K562 (cell line): ENCODE measurements around the gene RBFOX1. TPM values are rescaled to one million over a fixed set of nuclear protein-coding genes. Genes with fewer than 3 reads are reported as not detected.

ENCODE experiments used
- ATAC-seq: fragments of 200-7000 bp; cut with Tn5 transposase; 3 replicates; pipeline ENCODE4 v1.9.1; 2020; ENCODE audit warnings: moderate library complexity
- BruUV-seq: library from RNA; stranded (reverse); fragments of 400-500 nt; replicated peaks from 2 replicates; lab custom pipeline; 2021; lab: Mats Ljungman, UMichigan
- CTCF ChIA-PET: fragments of 300-600 bp; formaldehyde crosslinking; extraction: SDS; loops from one replicate; lab custom pipeline; 2021; ENCODE audit warnings: low intra/inter-chr PET ratio; lab: Yijun Ruan, JAX
- POLR2A ChIA-PET: fragments of 300-600, 350-650 bp; sonication (Branson Sonifier 250); formaldehyde crosslinking; extraction: SDS; loops from one replicate; lab custom pipeline; 2021; ENCODE audit warnings: antibody characterized with exemption, inconsistent platforms; lab: Yijun Ruan, JAX
- DNase-seq, 4 experiments: peaks; one replicate each; pipeline versions ENCODE4 v3.0.0 to v3.0.0-alpha.2; 2011 to 2018; ENCODE audit warnings: low spot score in 3 of 4, mixed read lengths in 3 of 4; ENCODE audit errors: extremely low read depth in 1 of 4
- FAIRE-seq: peaks from 2 replicates; lab custom pipeline; 2011; peaks lifted over from hg19 to GRCh38; lab: Jason Lieb, UNC
- H2AFZ ChIP-seq: 2 replicates; pipeline ENCODE4 v1.6.0; 2011; ENCODE audit warnings: low read depth, low read length, control low read depth, inconsistent platforms
- H3K27ac ChIP-seq: fragments of 200-600 bp; 3 replicates; pipeline ENCODE4 v1.8.0; 2011; ENCODE audit warnings: low read depth, mild to moderate bottlenecking, control low read depth, inconsistent platforms, low read length, moderate library complexity, mixed read lengths; ENCODE audit errors: extremely low read depth
- H3K27me3 ChIP-seq, 2 experiments: fragments of 300-600 bp in 1 of 2; 2 replicates in 1 of 2; 3 replicates in 1 of 2; pipeline versions ENCODE4 v1.6.0 to v1.8.0; 2011; ENCODE audit warnings: inconsistent platforms in 2 of 2, low read length in 2 of 2, mild to moderate bottlenecking in 1 of 2, mixed read lengths in 1 of 2, moderate library complexity in 1 of 2; ENCODE audit not compliant: control insufficient read depth in 2 of 2, insufficient read depth in 2 of 2
- H3K36me3 ChIP-seq: fragments of 300-600 bp; 3 replicates; pipeline ENCODE4 v1.8.0; 2011; ENCODE audit warnings: mild to moderate bottlenecking, low read length, inconsistent platforms; ENCODE audit not compliant: control insufficient read depth, insufficient read depth
- H3K4me1 ChIP-seq, 2 experiments: fragments of 200-600 bp in 1 of 2; replicated peaks in 1 of 2; 2 replicates in 1 of 2; 3 replicates in 1 of 2; pipeline versions ENCODE4 v1.5.1 to v1.8.0; 2011; ENCODE audit warnings: inconsistent platforms in 2 of 2, low read length in 2 of 2, mild to moderate bottlenecking in 1 of 2, mixed read lengths in 1 of 2, moderate library complexity in 1 of 2; ENCODE audit not compliant: control insufficient read depth in 2 of 2, insufficient read depth in 2 of 2
- H3K4me2 ChIP-seq: 2 replicates; pipeline ENCODE4 v1.6.1; 2011; ENCODE audit warnings: low read length, control low read depth, inconsistent platforms, mixed read lengths; ENCODE audit not compliant: insufficient read depth
- H3K4me3 ChIP-seq: fragments of 200-600 bp; sonication (generic), shearing (Covaris generic); 2 replicates; pipeline ENCODE4 v1.5.1; 2016; ENCODE audit warnings: control low read depth, inconsistent platforms
- H3K79me2 ChIP-seq: fragments of 200-600 bp; 3 replicates; pipeline ENCODE4 v1.8.0; 2011; ENCODE audit warnings: low read length, inconsistent platforms; ENCODE audit not compliant: control insufficient read depth, insufficient read depth
- H3K9ac ChIP-seq, 2 experiments: 2 replicates each; pipeline versions ENCODE4 v1.6.0 to v1.6.1; 2011; ENCODE audit warnings: low read depth in 2 of 2, low read length in 2 of 2, control low read depth in 1 of 2, inconsistent platforms in 1 of 2, mild to moderate bottlenecking in 1 of 2, mixed read lengths in 1 of 2; ENCODE audit not compliant: insufficient read depth in 1 of 2
- H3K9me1 ChIP-seq: one replicate; pipeline ENCODE4 v1.6.0; 2011; ENCODE audit warnings: inconsistent platforms, mild to moderate bottlenecking, low read length, moderate library complexity; ENCODE audit not compliant: control insufficient read depth, insufficient read depth
- H3K9me3 ChIP-seq: replicated peaks from 2 replicates; pipeline ENCODE4 v1.5.1; 2011; ENCODE audit warnings: low read depth, low read length, inconsistent platforms; ENCODE audit not compliant: control insufficient read depth, insufficient read depth
- H4K20me1 ChIP-seq: replicated peaks from 2 replicates; pipeline ENCODE4 v1.6.1; 2011; ENCODE audit warnings: low read length, inconsistent platforms, mixed read lengths; ENCODE audit not compliant: control insufficient read depth, insufficient read depth
- ASH1L ChIP-seq: fragments of 450-650 bp; IDR thresholded peaks from 2 replicates; pipeline ENCODE4 v1.6.1; 2018; ENCODE audit warnings: borderline replicate concordance, mild to moderate bottlenecking, low read depth; ENCODE audit not compliant: partially characterized antibody
- BCL6 ChIP-seq: fragments of 250-450 bp; sonication (Bioruptor Pico); IDR thresholded peaks from 2 replicates; pipeline ENCODE4 v1.4.0; 2020
- CBFB ChIP-seq: sonication (generic); formaldehyde crosslinking; IDR thresholded peaks from 2 replicates; pipeline ENCODE4 v1.4.0; 2020; ENCODE audit warnings: mild to moderate bottlenecking, missing genetic modification reagents
- HNRNPUL1 ChIP-seq: fragments of 200-400 bp; formaldehyde crosslinking; IDR thresholded peaks from 2 replicates; pipeline ENCODE4 v1.6.1; 2017; ENCODE audit warnings: low read length
- NEUROD1 ChIP-seq: fragments of 150-350 bp; IDR thresholded peaks from 2 replicates; pipeline ENCODE4 v1.6.1; 2014; ENCODE audit warnings: borderline replicate concordance, low read length, low read depth; ENCODE audit not compliant: partially characterized antibody
- POLR2G ChIP-seq: fragments of 200-400 bp; formaldehyde crosslinking; IDR thresholded peaks from 2 replicates; pipeline ENCODE4 v1.6.1; 2017; ENCODE audit warnings: low read depth, mild to moderate bottlenecking, antibody characterized with exemption, low read length, moderate library complexity
- PURB ChIP-seq: sonication (generic); formaldehyde crosslinking; IDR thresholded peaks from 2 replicates; pipeline ENCODE4 v1.9.0; 2021; ENCODE audit warnings: low read depth, mild to moderate bottlenecking, missing genetic modification reagents
- RBM15 ChIP-seq: fragments of 200-400 bp; formaldehyde crosslinking; IDR thresholded peaks from 2 replicates; pipeline ENCODE4 v1.6.1; 2018; ENCODE audit warnings: mild to moderate bottlenecking, low read length, moderate library complexity; ENCODE audit not compliant: insufficient read depth
- SNIP1 ChIP-seq: fragments of 450-650 bp; IDR thresholded peaks from 2 replicates; pipeline ENCODE4 v1.7.1; 2017; ENCODE audit warnings: low read depth, mild to moderate bottlenecking
- SPI1 ChIP-seq: IDR thresholded peaks from 2 replicates; pipeline ENCODE4 v1.6.1; 2011; ENCODE audit warnings: low read depth, low read length, control low read depth, borderline replicate concordance
- SRSF1 ChIP-seq: fragments of 200-400 bp; formaldehyde crosslinking; IDR thresholded peaks from 2 replicates; pipeline ENCODE4 v1.6.1; 2017; ENCODE audit warnings: mild to moderate bottlenecking, low read depth, low read length, moderate library complexity
- STAT5B ChIP-seq: fragments of 250-450 bp; sonication (Bioruptor Pico); IDR thresholded peaks from 2 replicates; pipeline ENCODE4 v1.8.0; 2021; ENCODE audit warnings: mild to moderate bottlenecking, inconsistent platforms
- ZNF133 ChIP-seq: fragments of 250-450 bp; sonication (Bioruptor Pico); IDR thresholded peaks from 2 replicates; pipeline ENCODE4 v1.4.0; 2020; ENCODE audit warnings: mild to moderate bottlenecking
- WGBS: fragments of 100-300 bp; shearing (Covaris generic); methylation state at CpG from one replicate; pipeline ENCODE4 v1.1.6; 2016; ENCODE audit warnings: low coverage, mixed read lengths; ENCODE audit not compliant: insufficient coverage; ENCODE audit errors: missing lambda C conversion rate; 5-methylcytosine and 5-hydroxymethylcytosine counted together
- in situ Hi-C: fragments of 300-500 bp; cut with MboI; formaldehyde crosslinking; loops from 4 replicates; pipeline ENCODE4 v1.15.0; 2018; ENCODE audit warnings: inconsistent platforms, mixed read lengths
- intact Hi-C: fragments of 100-400 bp; cut with micrococcal nuclease; formaldehyde crosslinking; loops from 2 replicates; pipeline ENCODE4 v1.14.2; 2022
- polyA plus RNA-seq, 8 experiments: library from polyadenylated mRNA; depleted of rRNA in 4 of 8; stranded (reverse) in 5 of 8; unstranded in 3 of 8; fragments of >200 nt; fragmentation: Nextera tagmentation in 2 of 8; fragmentation: Illumina TruSeq in 1 of 8; extraction: Ambion mirVana in 2 of 8; extraction: Trizol in 1 of 8; gene quantifications; 2 replicates each; pipeline versions ENCODE4 v1.2.1 to v1.2.3, GENCODE V29; 2011 to 2014; ENCODE audit warnings: inconsistent platforms in 1 of 8, missing spikeins in 1 of 8
- total RNA-seq, 7 experiments: library from RNA; depleted of rRNA in 6 of 7; stranded (reverse); fragments of >200 nt in 6 of 7; fragmentation: Illumina TruSeq in 2 of 7; extraction: Trizol in 2 of 7; gene quantifications; 2 replicates each; pipeline versions ENCODE4 v1.2.1 to v1.2.3, GENCODE V29; 2011 to 2021; ENCODE audit warnings: low replicate concordance in 1 of 7
- TF ChIP-seq, protein P1 (sequence below): fragments of 250-450 bp; sonication (Bioruptor Pico); IDR thresholded peaks from 2 replicates; pipeline ENCODE4 v1.4.0; 2020; ENCODE audit warnings: mild to moderate bottlenecking
- TF ChIP-seq, protein P2 (sequence below): fragments of 250-450 bp; sonication (Bioruptor Pico); IDR thresholded peaks from 2 replicates; pipeline ENCODE4 v1.4.0; 2020; ENCODE audit warnings: mild to moderate bottlenecking, moderate library complexity, borderline replicate concordance
- TF ChIP-seq, protein P3 (sequence below): fragments of 250-450 bp; sonication (Bioruptor Pico); IDR thresholded peaks from 2 replicates; pipeline ENCODE4 v1.5.1; 2021; ENCODE audit warnings: mild to moderate bottlenecking

RBFOX1 gene
- total and polyA plus RNA-seq, 9 of the 15 experiments (the other 6 are each of a cell fraction or from before 2014, with no cell fraction given), result 0.03 TPM; not detected in 8

DNA sequence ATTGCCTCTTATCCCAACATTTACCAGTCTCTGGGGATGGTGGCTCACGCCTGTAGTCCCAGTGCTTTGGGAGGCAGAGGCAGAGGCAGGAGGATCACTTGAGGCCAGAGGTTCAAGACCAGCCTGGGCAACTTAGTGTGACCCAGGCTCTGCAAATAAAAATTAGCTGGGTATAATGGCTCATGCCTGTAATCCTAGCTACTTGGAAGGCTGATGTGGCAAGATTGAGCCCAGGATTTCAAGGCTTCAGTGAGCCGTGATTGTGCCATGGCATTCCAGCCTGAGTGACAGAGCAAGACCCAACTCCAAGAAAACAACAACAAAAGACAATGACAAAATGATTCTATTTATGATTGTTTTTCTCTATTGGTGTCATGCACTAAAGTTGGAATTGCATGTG lies 244.9 kb downstream of the RBFOX1 start:
- Histone ChIP-seq H3K27me3 (peaks cover 0 to 10% of the 10 kb centered on the region in 2 experiments; a peak in 1 of 5 replicates), H3K4me1 (no peaks in the 10 kb centered on the region), H3K9me3 (no peaks in the 10 kb centered on the region), H3K27ac (no peak overlapping the region), H3K36me3 (no peaks in the 10 kb centered on the region), H3K4me3 (no peak overlapping the region), H3K9me1 (no peaks in the 10 kb centered on the region), H3K79me2 (no peaks in the 10 kb centered on the region), H3K9ac (no peak overlapping the region), H2AFZ (no peak overlapping the region), H3K4me2 (no peak overlapping the region), H4K20me1 (no peaks in the 10 kb centered on the region)
- intact Hi-C loops, result no loop called here
- CTCF ChIA-PET, result no interaction called here
- POLR2A ChIA-PET, result no interaction called here
- no peak for ATAC-seq
- WGBS, result 3% methylated on average over 2 of the region's 2 CpGs
- TF ChIP-seq NEUROD1 (no peak), CBFB (CRISPR knock-in tag) (no peak), PURB (CRISPR knock-in tag) (no peak), ASH1L (no peak), ZNF133 (CRISPR knock-in tag) (no peak), RBM15 (no peak), SNIP1 (no peak), BCL6 (CRISPR knock-in tag) (no peak), HNRNPUL1 (no peak), SRSF1 (no peak), SPI1 (no peak), STAT5B (CRISPR knock-in tag) (no peak), POLR2G (no peak)
- TF ChIP-seq, protein P1, sequence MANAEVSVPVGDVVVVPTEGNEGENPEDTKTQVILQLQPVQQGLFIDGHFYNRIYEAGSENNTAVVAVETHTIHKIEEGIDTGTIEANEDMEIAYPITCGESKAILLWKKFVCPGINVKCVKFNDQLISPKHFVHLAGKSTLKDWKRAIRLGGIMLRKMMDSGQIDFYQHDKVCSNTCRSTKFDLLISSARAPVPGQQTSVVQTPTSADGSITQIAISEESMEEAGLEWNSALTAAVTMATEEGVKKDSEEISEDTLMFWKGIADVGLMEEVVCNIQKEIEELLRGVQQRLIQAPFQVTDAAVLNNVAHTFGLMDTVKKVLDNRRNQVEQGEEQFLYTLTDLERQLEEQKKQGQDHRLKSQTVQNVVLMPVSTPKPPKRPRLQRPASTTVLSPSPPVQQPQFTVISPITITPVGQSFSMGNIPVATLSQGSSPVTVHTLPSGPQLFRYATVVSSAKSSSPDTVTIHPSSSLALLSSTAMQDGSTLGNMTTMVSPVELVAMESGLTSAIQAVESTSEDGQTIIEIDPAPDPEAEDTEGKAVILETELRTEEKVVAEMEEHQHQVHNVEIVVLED (CRISPR knock-in tag), result no peak
- TF ChIP-seq, protein P2, sequence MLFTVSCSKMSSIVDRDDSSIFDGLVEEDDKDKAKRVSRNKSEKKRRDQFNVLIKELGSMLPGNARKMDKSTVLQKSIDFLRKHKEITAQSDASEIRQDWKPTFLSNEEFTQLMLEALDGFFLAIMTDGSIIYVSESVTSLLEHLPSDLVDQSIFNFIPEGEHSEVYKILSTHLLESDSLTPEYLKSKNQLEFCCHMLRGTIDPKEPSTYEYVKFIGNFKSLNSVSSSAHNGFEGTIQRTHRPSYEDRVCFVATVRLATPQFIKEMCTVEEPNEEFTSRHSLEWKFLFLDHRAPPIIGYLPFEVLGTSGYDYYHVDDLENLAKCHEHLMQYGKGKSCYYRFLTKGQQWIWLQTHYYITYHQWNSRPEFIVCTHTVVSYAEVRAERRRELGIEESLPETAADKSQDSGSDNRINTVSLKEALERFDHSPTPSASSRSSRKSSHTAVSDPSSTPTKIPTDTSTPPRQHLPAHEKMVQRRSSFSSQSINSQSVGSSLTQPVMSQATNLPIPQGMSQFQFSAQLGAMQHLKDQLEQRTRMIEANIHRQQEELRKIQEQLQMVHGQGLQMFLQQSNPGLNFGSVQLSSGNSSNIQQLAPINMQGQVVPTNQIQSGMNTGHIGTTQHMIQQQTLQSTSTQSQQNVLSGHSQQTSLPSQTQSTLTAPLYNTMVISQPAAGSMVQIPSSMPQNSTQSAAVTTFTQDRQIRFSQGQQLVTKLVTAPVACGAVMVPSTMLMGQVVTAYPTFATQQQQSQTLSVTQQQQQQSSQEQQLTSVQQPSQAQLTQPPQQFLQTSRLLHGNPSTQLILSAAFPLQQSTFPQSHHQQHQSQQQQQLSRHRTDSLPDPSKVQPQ (CRISPR knock-in tag), result no peak
- TF ChIP-seq, protein P3, sequence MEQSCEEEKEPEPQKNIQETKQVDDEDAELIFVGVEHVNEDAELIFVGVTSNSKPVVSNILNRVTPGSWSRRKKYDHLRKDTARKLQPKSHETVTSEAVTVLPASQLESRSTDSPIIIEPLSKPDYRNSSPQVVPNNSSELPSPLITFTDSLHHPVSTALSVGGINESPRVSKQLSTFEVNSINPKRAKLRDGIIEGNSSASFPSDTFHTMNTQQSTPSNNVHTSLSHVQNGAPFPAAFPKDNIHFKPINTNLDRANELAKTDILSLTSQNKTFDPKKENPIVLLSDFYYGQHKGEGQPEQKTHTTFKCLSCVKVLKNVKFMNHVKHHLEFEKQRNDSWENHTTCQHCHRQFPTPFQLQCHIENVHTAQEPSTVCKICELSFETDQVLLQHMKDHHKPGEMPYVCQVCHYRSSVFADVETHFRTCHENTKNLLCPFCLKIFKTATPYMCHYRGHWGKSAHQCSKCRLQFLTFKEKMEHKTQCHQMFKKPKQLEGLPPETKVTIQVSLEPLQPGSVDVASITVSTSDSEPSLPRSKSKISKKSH (CRISPR knock-in tag), result no peak
- DNase-seq, result no peak
- BruUV-seq, result no TSS peak
- no peak for FAIRE-seq
- in situ Hi-C loops, result no loop called here
